GM13977 (cell line): ENCODE data around the gene COQ3.

Experiments used
- DNase-seq: peaks from one replicate; pipeline ENCODE4 v3.0.0; 2012; ENCODE audit warnings: low spot score
- CTCF ChIP-seq: IDR thresholded peaks from 2 replicates; pipeline ENCODE4 v1.5.1; 2012; ENCODE audit warnings: mild to moderate bottlenecking, control low read depth; ENCODE audit not compliant: insufficient read depth; ENCODE audit errors: extremely low read depth, missing control alignments
- in situ Hi-C: fragments of 300-500 bp; cut with MboI; formaldehyde crosslinking; loops from one replicate; pipeline ENCODE4 v1.12.0; 2022; ENCODE audit warnings: low sequenced_read_pairs, low pct_unique_long_range_greater_than_20kb, mixed read lengths, inconsistent platforms; ENCODE audit not compliant: unreplicated experiment

Gene COQ3

GRCh38 chr6:99416226-99416625 lies 22.2 kb upstream of the COQ3 start:
- no peak for TF ChIP-seq CTCF
- in situ Hi-C loops: no loop called here

GRCh38 chr6:99415446-99415845 lies 21.5 kb upstream of the COQ3 start:
- no peak for DNase-seq
- in situ Hi-C loops: no loop called here
- TF ChIP-seq CTCF: no peak

More at GRCh38 chr6:99416226-99416625, 22.2 kb upstream of the COQ3 start:
- DNase-seq: no peak

GRCh38 chr6:99412065-99412464 lies 18.1 kb upstream of the COQ3 start:
- in situ Hi-C loops: no loop called here

GRCh38 chr6:99409672-99410071 lies 15.7 kb upstream of the COQ3 start:
- DNase-seq: no peak
- in situ Hi-C loops: no loop called here
- no peak for TF ChIP-seq CTCF

More at GRCh38 chr6:99412065-99412464, 18.1 kb upstream of the COQ3 start:
- no peak for TF ChIP-seq CTCF
- DNase-seq: no peak

GRCh38 chr6:99407076-99407475 lies 13.1 kb upstream of the COQ3 start:
- TF ChIP-seq CTCF: no peak
- in situ Hi-C loops: no loop called here
- no peak for DNase-seq

GRCh38 chr6:99402448-99402847 lies 8.5 kb upstream of the COQ3 start:
- in situ Hi-C loops: no loop called here
- DNase-seq: no peak
- TF ChIP-seq CTCF: no peak

- in situ Hi-C loops: no loop called here
- TF ChIP-seq CTCF: no peak
- no peak for DNase-seq
Observed at GRCh38 chr6:99397287-99397686, 3.3 kb upstream of the COQ3 start.
